KMS-11 (cell line): ENCODE results near the gene FBLIM1.

ENCODE experiments used
- H2AFZ ChIP-seq: fragments of 200-600 bp; sonication (generic); 2 replicates; pipeline ENCODE4 v1.6.1; 2016; ENCODE audit warnings: antibody characterized with exemption, mixed run types, low read depth
- H3K27ac ChIP-seq: fragments of 200-600 bp; sonication (generic); 2 replicates; pipeline ENCODE4 v1.6.1; 2016; ENCODE audit warnings: mild to moderate bottlenecking, mixed run types
- H3K27me3 ChIP-seq: fragments of 200-600 bp; sonication (generic); 2 replicates; pipeline ENCODE4 v1.6.1; 2017; ENCODE audit warnings: mild to moderate bottlenecking, low read depth, mixed run types, moderate library complexity; ENCODE audit not compliant: insufficient read depth
- H3K36me3 ChIP-seq: fragments of 200-600 bp; sonication (generic); 2 replicates; pipeline ENCODE4 v1.6.1; 2017; ENCODE audit warnings: mild to moderate bottlenecking, mixed run types; ENCODE audit not compliant: insufficient read depth
- H3K4me1 ChIP-seq: fragments of 200-600 bp; sonication (generic); 2 replicates; pipeline ENCODE4 v1.6.1; 2016; ENCODE audit warnings: mild to moderate bottlenecking, low read depth, mixed run types; ENCODE audit not compliant: poor library complexity, severe bottlenecking
- H3K4me2 ChIP-seq: fragments of 200-600 bp; sonication (generic); 2 replicates; pipeline ENCODE4 v1.7.0; 2016; ENCODE audit warnings: mild to moderate bottlenecking, mixed run types
- H3K4me3 ChIP-seq: fragments of 200-600 bp; sonication (generic); IDR thresholded peaks from 2 replicates; pipeline ENCODE4 v1.6.1; 2017; ENCODE audit warnings: low read depth, low read length, mixed read lengths; ENCODE audit not compliant: insufficient read depth
- H3K79me2 ChIP-seq: fragments of 200-600 bp; sonication (generic); 2 replicates; pipeline ENCODE4 v1.6.1; 2016; ENCODE audit warnings: low read depth, mixed run types; ENCODE audit not compliant: insufficient read depth
- H3K9ac ChIP-seq: fragments of 200-600 bp; sonication (generic); 2 replicates; pipeline ENCODE4 v1.6.1; 2016; ENCODE audit warnings: mild to moderate bottlenecking, mixed run types
- H4K20me1 ChIP-seq: fragments of 200-600 bp; sonication (generic); 2 replicates; pipeline ENCODE4 v1.6.1; 2016; ENCODE audit warnings: mild to moderate bottlenecking, mixed run types; ENCODE audit not compliant: insufficient read depth
- CTCF ChIP-seq: fragments of 200-600 bp; sonication (generic); conservative IDR thresholded peaks from 2 replicates; pipeline ENCODE4 v1.6.1; 2017; ENCODE audit warnings: low read depth, mild to moderate bottlenecking, antibody characterized with exemption, low read length, moderate library complexity, mixed read lengths

The FBLIM1 gene

GRCh38 chr1:15717418-15718125 lies 41.0 kb upstream of the FBLIM1 start:
- Histone ChIP-seq H3K36me3 (peaks cover 3% of the 10 kb centered on the region; the same call in 1 of the 2 replicates), H3K27me3 (no peaks in the 10 kb centered on the region), H3K27ac (no peak overlapping the region), H4K20me1 (no peaks in the 10 kb centered on the region), H3K4me1 (no peaks in the 10 kb centered on the region), H2AFZ (no peak overlapping the region), H3K9ac (no peak overlapping the region), H3K4me3 (no peak overlapping the region), H3K4me2 (no peak overlapping the region), H3K79me2 (no peaks in the 10 kb centered on the region; the same call in 1 of the 2 replicates)
- TF ChIP-seq CTCF = no peak

- Histone ChIP-seq H4K20me1 (no peaks in the 10 kb centered on the region), H3K4me3 (no peak overlapping the region), H3K9ac (no peak overlapping the region), H3K4me1 (no peaks in the 10 kb centered on the region), H3K79me2 (no peaks in the 10 kb centered on the region), H3K27me3 (no peaks in the 10 kb centered on the region), H2AFZ (no peak overlapping the region), H3K4me2 (no peak overlapping the region), H3K36me3 (peaks cover 3% of the 10 kb centered on the region; the same call in 1 of the 2 replicates), H3K27ac (no peak overlapping the region)
- TF ChIP-seq CTCF = no peak
Measured at GRCh38 chr1:15718199-15718601, 40.4 kb upstream of the FBLIM1 start.

DNA sequence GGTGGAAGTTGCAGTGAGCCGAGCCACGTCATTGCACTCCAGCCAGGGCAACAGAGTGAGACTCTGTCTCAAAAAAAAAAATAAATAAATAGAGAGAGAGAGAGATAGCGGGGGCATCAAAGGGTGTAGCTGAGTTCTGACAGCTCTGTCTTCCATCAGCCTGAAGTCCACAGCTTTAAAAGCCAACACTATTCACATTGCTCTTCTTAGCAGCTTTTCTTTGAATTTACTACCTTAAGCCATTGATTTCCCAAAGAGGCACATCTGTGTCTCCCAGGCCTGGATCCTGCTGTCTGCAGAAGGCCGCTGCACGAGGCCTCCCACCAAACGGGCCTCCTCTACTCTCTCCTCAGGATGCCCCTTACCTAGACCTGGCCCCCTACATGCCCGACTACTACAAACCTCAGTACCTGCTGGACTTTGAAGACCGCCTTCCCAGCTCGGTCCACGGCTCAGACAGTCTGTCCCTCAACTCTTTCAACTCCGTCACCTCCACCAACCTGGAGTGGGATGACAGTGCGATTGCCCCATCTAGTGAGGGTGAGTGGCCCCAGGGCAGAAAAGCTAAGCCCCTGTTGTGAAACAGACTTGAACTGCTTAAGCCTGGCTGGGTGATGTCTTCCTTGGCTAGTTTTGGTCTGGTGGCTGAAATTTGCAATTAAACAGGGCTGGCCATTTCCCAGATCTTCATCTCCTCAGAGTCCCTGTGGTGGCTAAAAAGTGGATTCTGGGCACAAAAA lies 39.0 kb upstream of the FBLIM1 start:
- H3K36me3 ChIP-seq = peaks cover 3% of the 10 kb centered on the region; the same call in 1 of the 2 replicates
- no peak overlapping the region for H3K27ac ChIP-seq
- no peak overlapping the region for H3K9ac ChIP-seq
- no peak overlapping the region for H3K4me3 ChIP-seq
- no peak overlapping the region for H3K4me2 ChIP-seq
- H3K27me3 ChIP-seq = no peaks in the 10 kb centered on the region
- H2AFZ ChIP-seq = no peak overlapping the region
- H3K4me1 ChIP-seq = no peaks in the 10 kb centered on the region
- no peaks in the 10 kb centered on the region for H4K20me1 ChIP-seq
- H3K79me2 ChIP-seq = no peaks in the 10 kb centered on the region
- no peak for TF ChIP-seq CTCF

GRCh38 chr1:15720861-15721260 lies 37.7 kb upstream of the FBLIM1 start:
- Histone ChIP-seq H3K27me3 (no peaks in the 10 kb centered on the region), H3K4me1 (no peaks in the 10 kb centered on the region), H3K4me3 (no peak overlapping the region), H3K9ac (no peak overlapping the region), H3K27ac (no peak overlapping the region), H2AFZ (no peak overlapping the region), H3K36me3 (peaks cover 3% of the 10 kb centered on the region; the same call in 1 of the 2 replicates), H3K4me2 (no peak overlapping the region), H4K20me1 (no peaks in the 10 kb centered on the region), H3K79me2 (no peaks in the 10 kb centered on the region)
- TF ChIP-seq CTCF = no peak
